NCI-H187 (cell line): ENCODE results near the gene TBC1D16.

Experiments
- DNase-seq, 2 experiments: peaks; one replicate each; lab custom pipeline; 2025; lab: John Stamatoyannopoulos, UW

Gene TBC1D16

GRCh38 chr17:79927688-79928501, 107.8 kb downstream of the TBC1D16 start:
- DNase-seq: no peak

- DNase-seq: no peak
Measured at GRCh38 chr17:79927136-79927661, 108.5 kb downstream of the TBC1D16 start.

GRCh38 chr17:79926605-79927135, 109.0 kb downstream of the TBC1D16 start:
- no peak for DNase-seq

- no peak for DNase-seq
Measured at GRCh38 chr17:79926142-79926604, 109.5 kb downstream of the TBC1D16 start.

- DNase-seq: no peak
Measured at GRCh38 chr17:79925242-79925957, 110.3 kb downstream of the TBC1D16 start.

GRCh38 chr17:79924639-79924976, 111.1 kb downstream of the TBC1D16 start:
- no peak for DNase-seq

GRCh38 chr17:79923974-79924638, 111.6 kb downstream of the TBC1D16 start:
- DNase-seq: no peak

GRCh38 chr17:79922798-79923197, 112.9 kb downstream of the TBC1D16 start:
- no peak for DNase-seq

GRCh38 chr17:79922116-79922601, 113.5 kb downstream of the TBC1D16 start:
- DNase-seq: no peak

GRCh38 chr17:79921411-79922115, 114.1 kb downstream of the TBC1D16 start:
- no peak for DNase-seq

GRCh38 chr17:79920751-79921410, 114.8 kb downstream of the TBC1D16 start:
- DNase-seq: no peak

- no peak for DNase-seq
Measured at GRCh38 chr17:79919862-79920720, 115.6 kb downstream of the TBC1D16 start.

- DNase-seq: no peak
Measured at GRCh38 chr17:79919164-79919585, 116.5 kb downstream of the TBC1D16 start.

GRCh38 chr17:79918581-79919163, 117.0 kb downstream of the TBC1D16 start:
- DNase-seq: no peak

GRCh38 chr17:79917902-79918484, 117.7 kb downstream of the TBC1D16 start:
- no peak for DNase-seq

- no peak for DNase-seq
Measured at GRCh38 chr17:79916991-79917901, 118.4 kb downstream of the TBC1D16 start.

GRCh38 chr17:79916506-79916905, 119.2 kb downstream of the TBC1D16 start:
- no peak for DNase-seq

GRCh38 chr17:79915850-79916430, 119.7 kb downstream of the TBC1D16 start:
- DNase-seq: no peak
